Hepatocyte (in vitro differentiated cells): Measurements from ENCODE around the gene CRMP1. TPM values are rescaled to one million over a fixed set of nuclear protein-coding genes. Genes with fewer than 3 reads are reported as not detected.

Experiments
- DNase-seq: peaks from one replicate; pipeline ENCODE4 v3.0.0-alpha.2; 2016; ENCODE audit warnings: low spot score
- H2AFZ ChIP-seq: fragments of 200-600 bp; sonication (generic); 2 replicates; pipeline ENCODE4 v1.6.0; 2016; ENCODE audit warnings: antibody characterized with exemption, mild to moderate bottlenecking
- H3K27ac ChIP-seq: fragments of 200-600 bp; sonication (generic); 2 replicates; pipeline ENCODE4 v1.5.1; 2016; ENCODE audit warnings: mild to moderate bottlenecking
- H3K27me3 ChIP-seq: fragments of 200-600 bp; sonication (generic); 2 replicates; pipeline ENCODE4 v1.6.1; 2016
- H3K36me3 ChIP-seq: fragments of 200-600 bp; sonication (generic); replicated peaks from 2 replicates; pipeline ENCODE4 v1.5.1; 2016; ENCODE audit warnings: low read depth; ENCODE audit not compliant: insufficient read depth
- H3K4me1 ChIP-seq: fragments of 200-600 bp; sonication (generic); 2 replicates; pipeline ENCODE4 v1.5.1; 2016; ENCODE audit warnings: mild to moderate bottlenecking, moderate library complexity; ENCODE audit not compliant: insufficient read depth
- H3K4me2 ChIP-seq: fragments of 200-600 bp; sonication (generic); 2 replicates; pipeline ENCODE4 v1.6.0; 2016
- H3K4me3 ChIP-seq: fragments of 200-600 bp; sonication (generic); 2 replicates; pipeline ENCODE4 v1.5.1; 2016; ENCODE audit warnings: mild to moderate bottlenecking
- H3K79me2 ChIP-seq: fragments of 200-600 bp; sonication (generic); 2 replicates; pipeline ENCODE4 v1.6.0; 2017; ENCODE audit warnings: mild to moderate bottlenecking
- H3K9me2 ChIP-seq: fragments of 200-600 bp; sonication (generic); replicated peaks from 2 replicates; pipeline ENCODE4 v1.6.0; 2017; ENCODE audit warnings: mild to moderate bottlenecking; ENCODE audit not compliant: insufficient read depth
- H3K9me3 ChIP-seq: fragments of 200-600 bp; sonication (generic); 2 replicates; pipeline ENCODE4 v1.5.1; 2016; ENCODE audit warnings: low read depth, mild to moderate bottlenecking
- H4K20me1 ChIP-seq: fragments of 200-600 bp; sonication (generic); 2 replicates; pipeline ENCODE4 v1.6.0; 2016; ENCODE audit warnings: mild to moderate bottlenecking; ENCODE audit not compliant: insufficient read depth, poor library complexity, severe bottlenecking
- CTCF ChIP-seq: fragments of 200-600 bp; sonication (generic); IDR thresholded peaks from 2 replicates; pipeline ENCODE4 v1.5.1; 2016; ENCODE audit warnings: antibody characterized with exemption, mild to moderate bottlenecking; ENCODE audit not compliant: poor library complexity
- EZH2 ChIP-seq: fragments of 200-600 bp; sonication (generic); IDR thresholded peaks from 2 replicates; pipeline ENCODE4 v1.6.1; 2016; ENCODE audit warnings: antibody characterized with exemption, mild to moderate bottlenecking, borderline replicate concordance
- EZH2phosphoT487 ChIP-seq: fragments of 200-600 bp; sonication (generic); IDR thresholded peaks from one replicate; pipeline ENCODE4 v1.6.1; 2018; ENCODE audit warnings: antibody characterized with exemption, mild to moderate bottlenecking, low read depth, moderate library complexity; ENCODE audit not compliant: unreplicated experiment, severe bottlenecking
- WGBS: methylation state at CpG from one replicate; pipeline ENCODE4 v1.1.6; 2016; ENCODE audit warnings: low lambda C conversion rate; ENCODE audit errors: missing lambda C conversion rate; 5-methylcytosine and 5-hydroxymethylcytosine counted together
- polyA plus RNA-seq: library from polyadenylated mRNA; unstranded; fragments of >200 nt; fragmentation: Nextera tagmentation; extraction: Ambion mirVana; gene quantifications from 2 replicates; pipeline ENCODE4 v1.2.1, GENCODE V29; 2016
- total RNA-seq: library from RNA; depleted of rRNA; stranded (reverse); fragments of >200 nt; gene quantifications from 2 replicates; pipeline ENCODE4 v1.2.3, GENCODE V29; 2014

The CRMP1 gene
- total and polyA plus RNA-seq, 2 experiments from 2014 or later, result 12.5 to 12.9 TPM

DNA sequence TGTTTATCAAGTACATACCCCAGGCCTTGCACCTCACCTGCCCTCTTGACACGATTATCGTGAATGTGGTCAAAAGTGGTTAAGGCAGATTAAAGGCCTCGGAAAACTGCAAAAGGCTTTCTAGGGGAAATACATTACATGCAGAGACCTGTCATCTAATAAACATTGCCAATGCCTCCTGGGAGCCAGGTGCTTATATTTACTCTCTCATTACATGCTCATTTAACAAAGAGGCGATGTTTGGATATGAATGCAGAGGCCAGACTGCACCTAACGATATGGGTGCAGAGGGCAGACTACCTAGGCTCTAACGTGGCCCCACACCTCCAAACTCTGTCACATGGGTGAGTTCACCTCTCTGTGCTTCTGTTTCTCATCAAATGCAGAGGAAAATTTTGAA, 14.5 kb downstream of the CRMP1 start:
- peaks cover 38% of the 10 kb centered on the region for H4K20me1 ChIP-seq
- no peak for DNase-seq
- no peaks in the 10 kb centered on the region for H3K27me3 ChIP-seq
- H3K9me3 ChIP-seq, result no peaks in the 10 kb centered on the region
- no peak overlapping the region for H2AFZ ChIP-seq
- WGBS, result 86% methylated on average over 6 of the region's 6 CpGs
- H3K4me2 ChIP-seq, result no peak overlapping the region
- H3K27ac ChIP-seq, result no peak overlapping the region
- no peaks in the 10 kb centered on the region for H3K36me3 ChIP-seq
- no peak overlapping the region for H3K4me3 ChIP-seq
- H3K9me2 ChIP-seq, result no peaks in the 10 kb centered on the region
- H3K79me2 ChIP-seq, result no peaks in the 10 kb centered on the region
- TF ChIP-seq EZH2phosphoT487 (no peak), EZH2 (no peak), CTCF (no peak)
- H3K4me1 ChIP-seq, result no peaks in the 10 kb centered on the region

DNA sequence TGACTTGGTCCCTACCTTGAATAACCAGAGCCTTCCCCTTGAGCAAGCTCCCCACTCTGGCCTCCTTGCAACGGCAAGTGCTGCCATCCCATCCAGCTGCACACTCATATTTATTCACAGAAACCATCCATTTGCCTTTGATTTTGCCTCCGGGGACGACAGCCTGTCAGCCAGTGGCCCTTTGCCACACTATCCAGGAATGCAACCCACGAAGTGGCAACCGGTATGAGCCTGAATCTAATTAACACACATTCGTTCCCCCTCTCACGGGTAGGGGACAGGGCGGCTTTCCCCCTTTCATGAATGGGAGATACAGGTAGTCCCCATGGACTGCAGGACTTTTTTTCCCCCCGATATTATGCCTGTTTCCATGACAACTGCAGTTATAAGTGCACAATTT, 15.5 kb downstream of the CRMP1 start:
- peaks cover 33% of the 10 kb centered on the region for H4K20me1 ChIP-seq
- no peaks in the 10 kb centered on the region for H3K79me2 ChIP-seq
- no peak for DNase-seq
- no peaks in the 10 kb centered on the region for H3K9me3 ChIP-seq
- no peak overlapping the region for H3K4me2 ChIP-seq
- TF ChIP-seq EZH2, result no peak
- TF ChIP-seq EZH2phosphoT487, result no peak
- no peak for TF ChIP-seq CTCF
- no peak overlapping the region for H3K4me3 ChIP-seq
- 86% methylated on average over 9 of the region's 9 CpGs for WGBS
- no peaks in the 10 kb centered on the region for H3K9me2 ChIP-seq
- H3K36me3 ChIP-seq, result no peaks in the 10 kb centered on the region
- no peak overlapping the region for H3K27ac ChIP-seq
- no peaks in the 10 kb centered on the region for H3K27me3 ChIP-seq
- no peak overlapping the region for H2AFZ ChIP-seq
- H3K4me1 ChIP-seq, result no peaks in the 10 kb centered on the region

DNA sequence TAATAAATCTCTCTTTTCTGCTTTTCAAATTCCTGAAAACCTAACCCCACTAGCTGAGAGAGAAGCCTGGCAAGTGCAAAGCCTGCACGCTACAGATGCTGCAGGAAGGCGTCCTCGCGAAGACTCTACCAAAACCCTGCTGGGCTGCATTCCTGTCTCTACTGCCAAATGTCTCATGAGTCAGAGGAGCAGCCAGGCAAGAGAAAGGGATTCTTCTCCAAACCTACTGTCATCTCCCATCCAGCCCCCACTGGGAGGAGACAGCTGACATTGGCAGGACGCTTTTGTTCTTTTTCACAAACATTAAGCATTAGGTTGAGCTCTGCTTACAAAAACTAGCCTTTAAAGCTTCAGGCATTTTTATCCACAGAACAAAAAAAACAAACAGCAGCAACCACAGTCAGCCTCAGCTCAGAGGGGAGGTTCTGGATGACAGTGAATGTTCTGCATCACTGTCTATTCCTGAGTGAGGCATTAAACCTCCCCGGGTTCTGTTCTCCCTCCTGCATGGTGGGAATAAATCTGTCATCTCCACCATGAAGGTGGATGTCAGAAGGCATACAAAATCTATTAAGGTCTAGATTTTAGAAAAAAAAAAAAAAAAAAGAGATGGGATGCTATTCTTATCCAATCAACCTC, 18.0 kb downstream of the CRMP1 start:
- Histone ChIP-seq H3K4me3 (no peak overlapping the region), H3K4me2 (no peak overlapping the region), H3K79me2 (no peaks in the 10 kb centered on the region), H3K27me3 (no peaks in the 10 kb centered on the region), H3K9me3 (no peaks in the 10 kb centered on the region), H3K9me2 (no peaks in the 10 kb centered on the region), H3K27ac (no peak overlapping the region), H2AFZ (no peak overlapping the region), H3K36me3 (no peaks in the 10 kb centered on the region), H3K4me1 (no peaks in the 10 kb centered on the region), H4K20me1 (peaks cover 14% of the 10 kb centered on the region)
- no peak for DNase-seq
- 35% methylated on average over 6 of the region's 6 CpGs for WGBS
- TF ChIP-seq EZH2phosphoT487 (no peak), EZH2 (no peak), CTCF (no peak)

DNA sequence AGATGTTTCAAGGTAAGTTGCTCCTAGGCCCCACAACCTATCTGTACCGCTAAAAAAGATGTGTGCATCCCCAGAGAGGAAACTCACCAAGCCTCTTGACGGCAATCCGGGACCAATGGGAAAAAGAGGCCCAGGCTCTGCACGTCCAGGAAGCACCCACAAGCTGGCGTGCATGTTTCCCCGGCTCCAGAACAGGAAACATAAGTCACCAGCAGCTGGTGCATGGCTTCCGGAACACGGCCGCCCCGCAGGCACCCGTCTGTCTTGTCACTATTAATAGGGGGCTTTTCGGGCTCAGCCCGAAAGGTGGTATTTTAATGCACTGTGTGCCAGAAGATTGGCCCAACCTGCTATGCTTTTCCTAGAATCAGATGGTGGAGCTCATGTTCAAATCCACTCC, 22.2 kb downstream of the CRMP1 start:
- H3K9me2 ChIP-seq, result no peaks in the 10 kb centered on the region
- H3K9me3 ChIP-seq, result no peaks in the 10 kb centered on the region
- DNase-seq, result no peak
- H3K27me3 ChIP-seq, result no peaks in the 10 kb centered on the region
- H3K27ac ChIP-seq, result no peak overlapping the region
- 92% methylated on average over 13 of the region's 13 CpGs for WGBS
- H3K4me3 ChIP-seq, result no peak overlapping the region
- H3K4me2 ChIP-seq, result no peak overlapping the region
- H3K4me1 ChIP-seq, result no peaks in the 10 kb centered on the region
- H3K36me3 ChIP-seq, result no peaks in the 10 kb centered on the region
- TF ChIP-seq EZH2, result no peak
- no peak for TF ChIP-seq EZH2phosphoT487
- TF ChIP-seq CTCF, result no peak
- H2AFZ ChIP-seq, result no peak overlapping the region
- no peaks in the 10 kb centered on the region for H3K79me2 ChIP-seq
- H4K20me1 ChIP-seq, result no peaks in the 10 kb centered on the region
